Uterus (tissue), 4 donors: Measurements from ENCODE around the gene IQCK. TPM values are rescaled to one million over a fixed set of nuclear protein-coding genes. Genes with fewer than 3 reads are reported as not detected.

ENCODE experiments used
- DNase-seq, 2 donors: peaks; one replicate each; pipeline ENCODE4 v3.0.0-alpha.2; 2019 to 2020
- H3K27ac ChIP-seq, 2 donors: fragments of 200-600 bp; sonication (generic); 1 replicate in 1 of 2; 2 replicates in 1 of 2; pipeline ENCODE4 v1.5.1; 2016 to 2018
- H3K27me3 ChIP-seq, 2 donors: fragments of 200-600 bp; sonication (generic); one replicate each; pipeline ENCODE4 v1.5.1; 2018 to 2019; ENCODE audit warnings: control low read depth in 1 of 2
- H3K36me3 ChIP-seq, 2 donors: fragments of 200-600 bp; sonication (generic); one replicate each; pipeline ENCODE4 v1.5.1; 2019; ENCODE audit warnings: control low read depth in 1 of 2
- H3K4me1 ChIP-seq, 2 donors: fragments of 200-600 bp; sonication (generic); one replicate each; pipeline ENCODE4 v1.5.1; 2018 to 2019; ENCODE audit warnings: control low read depth in 1 of 2
- H3K4me3 ChIP-seq, 2 donors: fragments of 200-600 bp; sonication (generic); 1 replicate in 1 of 2; 2 replicates in 1 of 2; pipeline ENCODE4 v1.5.1; 2018 to 2019; ENCODE audit warnings: mild to moderate bottlenecking in 1 of 2
- H3K9me3 ChIP-seq, 2 donors: fragments of 200-600 bp; sonication (generic); one replicate each; pipeline ENCODE4 v1.5.1; 2019; ENCODE audit warnings: control low read depth in 1 of 2
- POLR2A ChIP-seq, 2 donors: fragments of 450-650 bp; IDR thresholded peaks; one replicate each; pipeline ENCODE4 v1.6.1; 2016; ENCODE audit warnings: antibody characterized with exemption in 2 of 2, mild to moderate bottlenecking in 1 of 2, moderate library complexity in 1 of 2
- intact Hi-C: fragments of 100-400 bp; cut with DNase I; formaldehyde crosslinking; loops from one replicate; pipeline ENCODE4 v1.15.1; 2023; ENCODE audit warnings: low total_unique reads
- total RNA-seq, 4 donors: library from RNA; depleted of rRNA in 3 of 4; stranded (reverse); fragments of >200 nt in 3 of 4; gene quantifications; one replicate each; pipeline versions ENCODE4 v1.1.0 to v1.2.4, GENCODE V29; 2014 to 2023
- TF ChIP-seq, protein P1 (sequence below), 4 experiments: fragments of 200-600 bp in 2 of 4; fragments of 450-650 bp in 2 of 4; sonication (generic) in 2 of 4; IDR thresholded peaks; one replicate each; pipeline ENCODE4 v1.5.1; 2016 to 2019; ENCODE audit warnings: antibody characterized with exemption in 4 of 4, mild to moderate bottlenecking in 2 of 4, moderate library complexity in 1 of 4
- donor health status: DM: yes; HTN: yes; CAD: no.

The IQCK gene
- total RNA-seq, 4 donors from 2014 or later: 14.7 to 27.2 (median 21.1) TPM

DNA sequence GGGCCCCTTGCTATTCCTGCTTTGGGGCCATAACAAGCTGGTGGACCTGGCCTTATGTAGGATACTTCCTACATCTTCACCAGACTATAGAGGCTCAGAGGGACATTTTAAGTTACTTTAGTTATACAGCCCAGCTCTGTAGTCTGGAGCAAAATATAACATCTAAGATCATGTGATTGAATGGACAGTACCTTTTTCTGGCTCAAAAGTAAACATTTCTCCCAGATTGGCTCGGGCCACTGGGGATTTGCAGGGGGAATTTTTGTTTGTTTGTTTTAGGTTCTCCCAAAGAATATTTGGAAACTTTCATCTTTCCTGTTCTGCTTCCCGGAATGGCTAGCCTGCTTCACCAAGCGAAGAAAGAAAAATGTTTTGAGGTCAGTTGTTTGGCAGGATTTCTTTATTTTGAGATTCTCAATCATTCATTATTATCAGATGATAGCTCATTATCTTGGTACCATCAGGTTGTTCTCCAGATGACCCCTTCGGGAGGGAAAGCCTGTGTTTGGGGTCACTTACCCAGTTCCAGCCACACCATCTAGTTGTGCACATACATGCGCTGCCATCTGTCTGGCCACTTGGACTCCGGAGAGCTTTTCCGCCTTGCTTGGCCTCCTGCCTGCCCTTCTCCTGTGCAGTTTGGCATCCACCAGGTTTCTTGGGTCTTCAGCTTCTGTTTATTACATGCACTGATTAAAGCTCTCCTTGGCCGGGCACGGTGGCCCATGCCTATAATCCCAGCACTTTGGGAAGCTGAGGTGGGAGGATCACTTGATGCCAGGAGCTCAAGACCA is 17.2 kb downstream of the IQCK start:
- no peaks in the 10 kb centered on the region for H3K36me3 ChIP-seq
- no peaks in the 10 kb centered on the region for H3K9me3 ChIP-seq
- no peak overlapping the region for H3K27ac ChIP-seq
- no peaks in the 10 kb centered on the region for H3K4me1 ChIP-seq
- intact Hi-C loops: no loop called here
- H3K27me3 ChIP-seq: no peaks in the 10 kb centered on the region
- no peak for TF ChIP-seq POLR2A (IDR thresholded peaks at IDR 0.05)
- TF ChIP-seq, protein P1, sequence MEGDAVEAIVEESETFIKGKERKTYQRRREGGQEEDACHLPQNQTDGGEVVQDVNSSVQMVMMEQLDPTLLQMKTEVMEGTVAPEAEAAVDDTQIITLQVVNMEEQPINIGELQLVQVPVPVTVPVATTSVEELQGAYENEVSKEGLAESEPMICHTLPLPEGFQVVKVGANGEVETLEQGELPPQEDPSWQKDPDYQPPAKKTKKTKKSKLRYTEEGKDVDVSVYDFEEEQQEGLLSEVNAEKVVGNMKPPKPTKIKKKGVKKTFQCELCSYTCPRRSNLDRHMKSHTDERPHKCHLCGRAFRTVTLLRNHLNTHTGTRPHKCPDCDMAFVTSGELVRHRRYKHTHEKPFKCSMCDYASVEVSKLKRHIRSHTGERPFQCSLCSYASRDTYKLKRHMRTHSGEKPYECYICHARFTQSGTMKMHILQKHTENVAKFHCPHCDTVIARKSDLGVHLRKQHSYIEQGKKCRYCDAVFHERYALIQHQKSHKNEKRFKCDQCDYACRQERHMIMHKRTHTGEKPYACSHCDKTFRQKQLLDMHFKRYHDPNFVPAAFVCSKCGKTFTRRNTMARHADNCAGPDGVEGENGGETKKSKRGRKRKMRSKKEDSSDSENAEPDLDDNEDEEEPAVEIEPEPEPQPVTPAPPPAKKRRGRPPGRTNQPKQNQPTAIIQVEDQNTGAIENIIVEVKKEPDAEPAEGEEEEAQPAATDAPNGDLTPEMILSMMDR (IDR thresholded peaks at IDR 0.05): no peak
- no peak for DNase-seq
- no peak overlapping the region for H3K4me3 ChIP-seq

DNA sequence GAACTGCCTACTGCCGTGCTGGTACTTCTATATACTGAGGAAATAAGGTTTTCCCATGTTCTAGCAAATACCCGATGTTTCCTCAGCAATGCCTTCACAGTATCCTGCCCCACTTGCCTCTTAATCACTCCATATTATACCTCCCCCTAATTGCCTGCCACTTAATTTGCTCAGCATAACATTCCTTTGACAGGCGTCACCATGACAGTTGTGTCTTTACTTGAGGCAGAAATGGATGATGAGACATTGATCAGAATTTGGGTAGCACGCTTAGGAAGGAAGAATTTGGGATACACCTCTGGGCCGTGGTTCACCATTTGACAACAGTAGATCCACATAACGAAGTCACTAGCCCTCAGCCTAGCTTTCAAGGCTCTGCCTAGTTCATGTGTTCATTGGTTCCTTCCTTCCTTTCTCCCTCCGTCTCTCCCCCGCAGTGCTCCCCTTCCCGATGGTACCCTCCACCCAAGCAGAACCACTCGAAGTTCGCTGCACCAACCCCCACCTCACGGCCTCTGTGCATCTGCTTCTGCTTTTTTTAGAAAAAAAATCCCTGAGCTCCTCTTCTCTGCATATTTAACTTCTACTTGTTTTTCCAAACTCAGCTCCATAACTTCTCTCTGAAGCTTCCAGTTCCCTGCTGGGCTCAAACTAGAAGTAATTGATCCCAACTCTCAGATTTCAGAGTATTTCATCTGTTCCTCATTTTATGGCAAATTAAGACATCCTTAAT is 19.4 kb downstream of the IQCK start:
- intact Hi-C loops: no loop called here
- H3K36me3 ChIP-seq: no peaks in the 10 kb centered on the region
- no peaks in the 10 kb centered on the region for H3K9me3 ChIP-seq
- no peak for DNase-seq
- no peak overlapping the region for H3K4me3 ChIP-seq
- no peaks in the 10 kb centered on the region for H3K4me1 ChIP-seq
- H3K27ac ChIP-seq: no peak overlapping the region
- H3K27me3 ChIP-seq: no peaks in the 10 kb centered on the region
- TF ChIP-seq POLR2A (IDR thresholded peaks at IDR 0.05): no peak
- TF ChIP-seq, protein P1 (IDR thresholded peaks at IDR 0.05): no peak

DNA sequence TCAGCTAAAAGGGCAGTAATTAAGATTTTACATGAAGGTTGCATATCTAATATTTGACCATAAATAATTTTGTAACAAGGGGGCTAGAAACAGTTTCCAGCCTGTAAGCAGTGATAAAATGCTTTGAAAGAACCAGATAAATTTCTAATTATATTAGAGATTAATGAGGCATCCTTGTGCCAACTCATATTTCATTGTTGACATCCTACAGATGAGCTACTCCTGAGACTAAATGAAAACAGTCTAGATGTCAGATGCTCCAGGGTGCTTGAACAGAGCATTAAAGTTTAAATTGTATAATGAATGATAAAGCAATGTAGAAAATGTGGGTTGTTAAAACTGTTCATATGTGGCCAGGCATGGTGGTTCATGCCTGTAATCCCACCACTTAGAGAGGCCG is 23.3 kb downstream of the IQCK start:
- no peaks in the 10 kb centered on the region for H3K4me1 ChIP-seq
- no peaks in the 10 kb centered on the region for H3K36me3 ChIP-seq
- H3K9me3 ChIP-seq: no peaks in the 10 kb centered on the region
- H3K4me3 ChIP-seq: no peak overlapping the region
- TF ChIP-seq POLR2A (IDR thresholded peaks at IDR 0.05): no peak
- TF ChIP-seq, protein P1 (IDR thresholded peaks at IDR 0.05): no peak
- intact Hi-C loops: no loop called here
- H3K27ac ChIP-seq: no peak overlapping the region
- no peak for DNase-seq
- no peaks in the 10 kb centered on the region for H3K27me3 ChIP-seq

DNA sequence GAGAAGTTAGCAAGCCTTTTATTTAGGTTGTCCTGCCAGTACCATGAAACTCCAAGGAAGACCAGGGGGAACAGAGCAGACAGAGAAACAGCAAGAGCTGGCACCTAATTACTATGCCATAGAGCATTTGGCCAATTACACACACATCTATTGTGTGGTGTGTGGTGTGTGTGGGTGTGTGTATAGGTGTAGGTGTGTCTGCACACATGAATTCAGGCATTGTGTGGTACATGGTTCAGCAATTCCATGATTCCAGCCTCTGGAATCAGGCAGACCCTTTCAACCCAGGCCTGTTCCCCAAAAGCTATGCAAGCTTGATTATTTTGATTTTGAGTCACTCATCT is 25.7 kb downstream of the IQCK start:
- Histone ChIP-seq H3K36me3 (no peaks in the 10 kb centered on the region), H3K4me3 (no peak overlapping the region), H3K4me1 (no peaks in the 10 kb centered on the region), H3K27me3 (no peaks in the 10 kb centered on the region), H3K27ac (no peak overlapping the region), H3K9me3 (no peaks in the 10 kb centered on the region)
- no peak for DNase-seq
- intact Hi-C loops: no loop called here
- TF ChIP-seq, protein P1 (IDR thresholded peaks at IDR 0.05): no peak
- TF ChIP-seq POLR2A (IDR thresholded peaks at IDR 0.05): no peak

DNA sequence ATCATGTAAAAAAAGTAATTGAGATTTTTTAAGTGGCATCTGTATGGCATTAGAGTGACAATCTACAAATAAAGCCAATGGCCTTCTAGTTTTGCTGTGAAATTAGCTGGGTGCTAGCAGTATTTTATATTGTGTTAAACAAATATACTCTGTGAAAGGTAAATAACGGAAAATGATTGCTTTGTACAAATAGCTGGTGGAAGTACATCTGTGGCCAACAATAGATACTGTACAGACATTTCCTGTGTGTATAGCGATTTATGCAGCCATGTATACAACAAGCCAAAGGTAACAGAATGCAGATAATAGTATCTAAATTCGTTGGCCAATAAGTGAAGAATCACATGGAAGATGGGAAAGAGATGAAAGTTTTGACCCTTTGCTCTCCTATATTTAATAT is 26.6 kb downstream of the IQCK start:
- TF ChIP-seq, protein P1 (IDR thresholded peaks at IDR 0.05): no peak
- no peak for TF ChIP-seq POLR2A (IDR thresholded peaks at IDR 0.05)
- H3K9me3 ChIP-seq: no peaks in the 10 kb centered on the region
- intact Hi-C loops: no loop called here
- no peaks in the 10 kb centered on the region for H3K27me3 ChIP-seq
- H3K36me3 ChIP-seq: no peaks in the 10 kb centered on the region
- no peak overlapping the region for H3K4me3 ChIP-seq
- H3K4me1 ChIP-seq: no peaks in the 10 kb centered on the region
- DNase-seq: no peak
- peak overlapping the region in 1 of 2 donors; percentile 31 for H3K27ac ChIP-seq
